HUES6 (cell line): ENCODE results near the gene SPATS2L.

Experiments
- H3K27ac ChIP-seq: 2 replicates; pipeline ENCODE4 v1.7.0; 2013; ENCODE audit warnings: low read depth, mild to moderate bottlenecking, low read length, inconsistent platforms
- H3K27me3 ChIP-seq: 2 replicates; pipeline ENCODE4 v1.6.1; 2013; ENCODE audit warnings: low read length; ENCODE audit not compliant: control insufficient read depth, insufficient read depth
- H3K36me3 ChIP-seq: 2 replicates; pipeline ENCODE4 v1.6.1; 2013; ENCODE audit warnings: low read length; ENCODE audit not compliant: control insufficient read depth, insufficient read depth
- H3K4me1 ChIP-seq: 2 replicates; pipeline ENCODE4 v1.6.1; 2013; ENCODE audit warnings: low read length; ENCODE audit not compliant: control insufficient read depth, insufficient read depth
- H3K4me3 ChIP-seq: 2 replicates; pipeline ENCODE4 v1.5.1; 2013; ENCODE audit warnings: low read depth, low read length
- H3K9ac ChIP-seq: one replicate; pipeline ENCODE4 v1.6.1; 2013; ENCODE audit warnings: mild to moderate bottlenecking, low read length
- H3K9me3 ChIP-seq: 2 replicates; pipeline ENCODE4 v1.6.1; 2013; ENCODE audit warnings: low read depth, low read length; ENCODE audit not compliant: control insufficient read depth, insufficient read depth

Gene SPATS2L

GRCh38 chr2:200308546-200309295 lies 2.2 kb downstream of the SPATS2L start:
- peak overlapping the region; percentile 63 for H3K9ac ChIP-seq
- no peaks in the 10 kb centered on the region for H3K9me3 ChIP-seq
- H3K27me3 ChIP-seq: no peaks in the 10 kb centered on the region
- H3K36me3 ChIP-seq: no peaks in the 10 kb centered on the region; the same call in 1 of the 2 replicates
- peak overlapping the region; percentile 17; the same call in 1 of the 2 replicates for H3K27ac ChIP-seq
- peak overlapping the region; percentile 62 for H3K4me3 ChIP-seq
- H3K4me1 ChIP-seq: peaks cover 59% of the 10 kb centered on the region

- H3K27me3 ChIP-seq: no peaks in the 10 kb centered on the region
- H3K36me3 ChIP-seq: peaks cover 3% of the 10 kb centered on the region; the same call in 1 of the 2 replicates
- peak overlapping the region; percentile 63 for H3K9ac ChIP-seq
- no peaks in the 10 kb centered on the region for H3K9me3 ChIP-seq
- peak overlapping the region; percentile 62 for H3K4me3 ChIP-seq
- H3K27ac ChIP-seq: no peak overlapping the region
- H3K4me1 ChIP-seq: peaks cover 67% of the 10 kb centered on the region
Observed at GRCh38 chr2:200309296-200310049, 3.0 kb downstream of the SPATS2L start.

GRCh38 chr2:200310545-200310971 lies 4.1 kb downstream of the SPATS2L start:
- Histone ChIP-seq H3K27me3 (no peaks in the 10 kb centered on the region), H3K9me3 (no peaks in the 10 kb centered on the region), H3K27ac (no peak overlapping the region), H3K4me3 (peak overlapping the region; percentile 62; the same call in 1 of the 2 replicates), H3K4me1 (peaks cover 70% of the 10 kb centered on the region), H3K36me3 (peaks cover 3% of the 10 kb centered on the region; the same call in 1 of the 2 replicates), H3K9ac (no peak overlapping the region)

- Histone ChIP-seq H3K36me3 (peaks cover 3% of the 10 kb centered on the region; the same call in 1 of the 2 replicates), H3K27ac (no peak overlapping the region), H3K9ac (no peak overlapping the region), H3K4me1 (peaks cover 72% of the 10 kb centered on the region), H3K9me3 (no peaks in the 10 kb centered on the region), H3K27me3 (no peaks in the 10 kb centered on the region), H3K4me3 (peak overlapping the region; percentile 62; the same call in 1 of the 2 replicates)
Observed at GRCh38 chr2:200311139-200311538, 4.6 kb downstream of the SPATS2L start.

- Histone ChIP-seq H3K9me3 (no peaks in the 10 kb centered on the region), H3K27ac (no peak overlapping the region), H3K27me3 (no peaks in the 10 kb centered on the region), H3K4me1 (peaks cover 91% of the 10 kb centered on the region), H3K4me3 (no peak overlapping the region), H3K9ac (no peak overlapping the region), H3K36me3 (peaks cover 10% of the 10 kb centered on the region; the same call in 1 of the 2 replicates)
Observed at GRCh38 chr2:200314976-200315567, 8.6 kb downstream of the SPATS2L start.

- peaks cover 10% of the 10 kb centered on the region; the same call in 1 of the 2 replicates for H3K36me3 ChIP-seq
- peaks cover 80% of the 10 kb centered on the region for H3K4me1 ChIP-seq
- no peak overlapping the region for H3K9ac ChIP-seq
- H3K9me3 ChIP-seq: no peaks in the 10 kb centered on the region
- H3K27ac ChIP-seq: peak overlapping the region; percentile 39; the same call in 1 of the 2 replicates
- no peak overlapping the region for H3K4me3 ChIP-seq
- H3K27me3 ChIP-seq: no peaks in the 10 kb centered on the region
Observed at GRCh38 chr2:200317975-200318374, 11.5 kb downstream of the SPATS2L start.

- no peaks in the 10 kb centered on the region for H3K27me3 ChIP-seq
- peaks cover 7% of the 10 kb centered on the region; the same call in 1 of the 2 replicates for H3K36me3 ChIP-seq
- H3K9ac ChIP-seq: no peak overlapping the region
- peaks cover 75% of the 10 kb centered on the region for H3K4me1 ChIP-seq
- H3K9me3 ChIP-seq: no peaks in the 10 kb centered on the region
- no peak overlapping the region for H3K4me3 ChIP-seq
- H3K27ac ChIP-seq: no peak overlapping the region; the same call in 1 of the 2 replicates
Observed at GRCh38 chr2:200318940-200319435, 12.5 kb downstream of the SPATS2L start.

GRCh38 chr2:200319548-200320337 lies 13.2 kb downstream of the SPATS2L start:
- Histone ChIP-seq H3K27ac (peak overlapping the region; percentile 60; the same call in 1 of the 2 replicates), H3K36me3 (peaks cover 7% of the 10 kb centered on the region; the same call in 1 of the 2 replicates), H3K9me3 (no peaks in the 10 kb centered on the region), H3K9ac (no peak overlapping the region), H3K4me3 (no peak overlapping the region), H3K27me3 (no peaks in the 10 kb centered on the region), H3K4me1 (peaks cover 73% of the 10 kb centered on the region)

- Histone ChIP-seq H3K36me3 (peaks cover 7% of the 10 kb centered on the region; the same call in 1 of the 2 replicates), H3K27ac (no peak overlapping the region), H3K27me3 (no peaks in the 10 kb centered on the region), H3K9ac (no peak overlapping the region), H3K9me3 (no peaks in the 10 kb centered on the region), H3K4me3 (no peak overlapping the region), H3K4me1 (peaks cover 69% of the 10 kb centered on the region)
Observed at GRCh38 chr2:200320344-200320743, 13.9 kb downstream of the SPATS2L start.

GRCh38 chr2:200320991-200321390 lies 14.5 kb downstream of the SPATS2L start:
- Histone ChIP-seq H3K4me3 (no peak overlapping the region), H3K9me3 (no peaks in the 10 kb centered on the region), H3K9ac (no peak overlapping the region), H3K4me1 (peaks cover 67% of the 10 kb centered on the region), H3K27me3 (no peaks in the 10 kb centered on the region), H3K27ac (no peak overlapping the region), H3K36me3 (peaks cover 7% of the 10 kb centered on the region; the same call in 1 of the 2 replicates)
